CD14-positive monocyte (primary cell): ENCODE measurements around the gene NTRK1. TPM values are rescaled to one million over a fixed set of nuclear protein-coding genes. Genes with fewer than 3 reads are reported as not detected.

Experiments used
- DNase-seq, 3 donors: peaks; one replicate each; pipeline ENCODE4 v3.0.0-alpha.2; 2011 to 2022
- H2AFZ ChIP-seq: 2 replicates; pipeline ENCODE4 v1.6.0; 2012; ENCODE audit warnings: mild to moderate bottlenecking, low read depth, low read length, inconsistent platforms; ENCODE audit not compliant: insufficient read depth, poor library complexity, severe bottlenecking
- H3K27ac ChIP-seq, 2 donors: 1 replicate in 1 of 2; 2 replicates in 1 of 2; pipeline ENCODE4 v1.5.1; 2012 to 2013; ENCODE audit warnings: low read length in 2 of 2, control low read depth in 1 of 2, inconsistent platforms in 1 of 2, low read depth in 1 of 2, mild to moderate bottlenecking in 1 of 2
- H3K27me3 ChIP-seq, 2 donors: one replicate each; pipeline versions ENCODE4 v1.6.0 to v1.6.1; 2011 to 2013; ENCODE audit warnings: low read length in 2 of 2; ENCODE audit not compliant: control insufficient read depth in 2 of 2, insufficient read depth in 2 of 2
- H3K36me3 ChIP-seq, 2 donors: replicated peaks in 1 of 2; 1 replicate in 1 of 2; 2 replicates in 1 of 2; pipeline versions ENCODE4 v1.5.1 to v1.6.1; 2012 to 2013; ENCODE audit warnings: low read length in 2 of 2, control low read depth in 1 of 2, inconsistent platforms in 1 of 2, mild to moderate bottlenecking in 1 of 2; ENCODE audit not compliant: insufficient read depth in 2 of 2, control insufficient read depth in 1 of 2
- H3K4me1 ChIP-seq, 2 donors: 1 replicate in 1 of 2; 2 replicates in 1 of 2; pipeline versions ENCODE4 v1.5.1 to v1.6.1; 2012 to 2013; ENCODE audit warnings: low read length in 2 of 2, control low read depth in 1 of 2, inconsistent platforms in 1 of 2, mild to moderate bottlenecking in 1 of 2, moderate library complexity in 1 of 2; ENCODE audit not compliant: insufficient read depth in 2 of 2, control insufficient read depth in 1 of 2
- H3K4me2 ChIP-seq: replicated peaks from 2 replicates; pipeline ENCODE3; 2012; ENCODE audit warnings: low read length, moderate library complexity, mild to moderate bottlenecking; ENCODE audit not compliant: poor library complexity, severe bottlenecking; ENCODE audit errors: extremely low read depth
- H3K4me3 ChIP-seq, 3 experiments: fragments of 200-600 bp in 1 of 3; sonication (generic) in 1 of 3; replicated peaks in 1 of 3; 1 replicate in 2 of 3; 2 replicates in 1 of 3; pipeline ENCODE4 v1.5.1; 2011 to 2013; ENCODE audit warnings: low read length in 3 of 3, mild to moderate bottlenecking in 3 of 3, control low read depth in 2 of 3, low read depth in 2 of 3, inconsistent platforms in 1 of 3, moderate library complexity in 1 of 3
- H3K79me2 ChIP-seq: 2 replicates; pipeline ENCODE4 v1.6.0; 2012; ENCODE audit warnings: mild to moderate bottlenecking, control low read depth, inconsistent platforms, low read length, moderate library complexity; ENCODE audit not compliant: insufficient read depth
- H3K9ac ChIP-seq: 2 replicates; pipeline ENCODE4 v1.6.0; 2017; ENCODE audit warnings: low read length, mild to moderate bottlenecking; ENCODE audit not compliant: insufficient read depth, poor library complexity, severe bottlenecking
- H3K9me3 ChIP-seq, 2 donors: replicated peaks in 1 of 2; 1 replicate in 1 of 2; 2 replicates in 1 of 2; pipeline versions ENCODE4 v1.5.1 to v1.6.1; 2012 to 2013; ENCODE audit warnings: low read length in 2 of 2, control low read depth in 1 of 2; ENCODE audit not compliant: control insufficient read depth in 1 of 2, insufficient read depth in 1 of 2
- H4K20me1 ChIP-seq: 2 replicates; pipeline ENCODE4 v1.6.0; 2012; ENCODE audit warnings: mild to moderate bottlenecking, low read length, control low read depth, moderate library complexity; ENCODE audit not compliant: insufficient read depth
- H3K27ac Mint-ChIP-seq, 7 donors: one replicate each; pipeline ENCODE4 v1.8.0; 2020; ENCODE audit warnings: mild to moderate bottlenecking in 7 of 7, mixed read lengths in 7 of 7, moderate library complexity in 6 of 7, inconsistent platforms in 2 of 7
- H3K27me3 Mint-ChIP-seq, 3 donors: one replicate each; pipeline ENCODE4 v1.8.0; 2021 to 2022; ENCODE audit warnings: low read depth in 3 of 3, mild to moderate bottlenecking in 3 of 3, mixed read lengths in 3 of 3, moderate library complexity in 3 of 3, inconsistent platforms in 1 of 3
- H3K36me3 Mint-ChIP-seq, 2 donors: one replicate each; pipeline ENCODE4 v1.8.0; 2020; ENCODE audit warnings: mixed read lengths in 2 of 2, inconsistent platforms in 1 of 2, mild to moderate bottlenecking in 1 of 2
- H3K4me1 Mint-ChIP-seq: one replicate; pipeline ENCODE4 v1.8.0; 2020; ENCODE audit warnings: mild to moderate bottlenecking, mixed read lengths
- H3K4me3 Mint-ChIP-seq, 2 donors: one replicate each; pipeline ENCODE4 v1.8.0; 2020; ENCODE audit warnings: mild to moderate bottlenecking in 2 of 2, mixed read lengths in 2 of 2, moderate library complexity in 1 of 2
- H3K9me3 Mint-ChIP-seq, 7 donors: one replicate each; pipeline ENCODE4 v1.8.0; 2020 to 2022; ENCODE audit warnings: mixed read lengths in 7 of 7, mild to moderate bottlenecking in 6 of 7, moderate library complexity in 6 of 7, inconsistent platforms in 2 of 7
- WGBS: methylation state at CpG from one replicate; pipeline ENCODE4 v1.1.5; 2013; ENCODE audit warnings: missing lambda C conversion rate; ENCODE audit not compliant: insufficient coverage; 5-methylcytosine and 5-hydroxymethylcytosine counted together
- intact Hi-C, 2 donors: fragments of 100-400 bp; cut with micrococcal nuclease; formaldehyde crosslinking; loops; one replicate each; pipeline versions ENCODE4 v1.15.0 to v1.15.1; 2023
- polyA plus RNA-seq, 3 donors: library from polyadenylated mRNA; depleted of rRNA in 1 of 3; unstranded in 2 of 3; stranded (reverse) in 1 of 3; fragments of 300-500 nt in 2 of 3; fragments of >200 nt in 1 of 3; fragmentation: Illumina TruSeq in 2 of 3; gene quantifications; 1 replicate in 2 of 3; 2 replicates in 1 of 3; pipeline ENCODE4 v1.2.3, GENCODE V29; 2012 to 2021
- TF ChIP-seq, protein P1 (sequence below): fragments of 200-600 bp; IDR thresholded peaks from one replicate; pipeline ENCODE4 v1.8.0; 2022; ENCODE audit warnings: antibody characterized with exemption, mild to moderate bottlenecking

NTRK1 gene
- polyA plus RNA-seq, 3 donors: 0.03 TPM; not detected in 2

DNA sequence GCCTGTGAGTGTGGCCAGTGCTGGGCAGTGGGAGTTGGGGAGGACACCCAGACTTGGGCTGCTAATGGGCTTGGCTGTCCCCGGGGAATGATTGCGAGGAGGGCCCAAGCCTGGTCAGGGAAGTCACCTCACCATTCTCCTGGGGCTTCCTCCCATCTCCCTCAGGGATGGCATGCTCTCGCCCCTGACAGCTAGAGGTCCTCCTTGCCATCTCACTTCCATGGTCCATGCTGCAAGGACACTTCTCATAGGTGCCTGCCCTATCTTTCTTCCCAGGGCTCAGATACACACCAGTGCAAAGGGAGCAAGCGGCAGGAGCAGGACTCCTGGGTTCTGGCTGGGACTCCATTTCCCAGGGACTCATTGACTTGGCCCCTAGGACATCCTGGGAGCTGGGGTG is 4.1 kb downstream of the NTRK1 start:
- 88% methylated on average over 2 of the region's 4 CpGs for WGBS
- H3K27me3 Mint-ChIP-seq: peaks cover 48 to 69% (median 51%) of the 10 kb centered on the region in 3 donors
- TF ChIP-seq, protein P1, sequence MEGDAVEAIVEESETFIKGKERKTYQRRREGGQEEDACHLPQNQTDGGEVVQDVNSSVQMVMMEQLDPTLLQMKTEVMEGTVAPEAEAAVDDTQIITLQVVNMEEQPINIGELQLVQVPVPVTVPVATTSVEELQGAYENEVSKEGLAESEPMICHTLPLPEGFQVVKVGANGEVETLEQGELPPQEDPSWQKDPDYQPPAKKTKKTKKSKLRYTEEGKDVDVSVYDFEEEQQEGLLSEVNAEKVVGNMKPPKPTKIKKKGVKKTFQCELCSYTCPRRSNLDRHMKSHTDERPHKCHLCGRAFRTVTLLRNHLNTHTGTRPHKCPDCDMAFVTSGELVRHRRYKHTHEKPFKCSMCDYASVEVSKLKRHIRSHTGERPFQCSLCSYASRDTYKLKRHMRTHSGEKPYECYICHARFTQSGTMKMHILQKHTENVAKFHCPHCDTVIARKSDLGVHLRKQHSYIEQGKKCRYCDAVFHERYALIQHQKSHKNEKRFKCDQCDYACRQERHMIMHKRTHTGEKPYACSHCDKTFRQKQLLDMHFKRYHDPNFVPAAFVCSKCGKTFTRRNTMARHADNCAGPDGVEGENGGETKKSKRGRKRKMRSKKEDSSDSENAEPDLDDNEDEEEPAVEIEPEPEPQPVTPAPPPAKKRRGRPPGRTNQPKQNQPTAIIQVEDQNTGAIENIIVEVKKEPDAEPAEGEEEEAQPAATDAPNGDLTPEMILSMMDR: no peak
- H2AFZ ChIP-seq: no peak overlapping the region
- H3K27ac ChIP-seq: no peak overlapping the region
- intact Hi-C loops: no loop called here
- H3K4me3 Mint-ChIP-seq: no peak overlapping the region
- H3K27ac Mint-ChIP-seq: no peak overlapping the region
- peaks cover 21 to 33% of the 10 kb centered on the region in 2 donors for H3K27me3 ChIP-seq
- H3K79me2 ChIP-seq: no peaks in the 10 kb centered on the region
- peaks cover 0 to 6% (median 0%) of the 10 kb centered on the region in 7 donors for H3K9me3 Mint-ChIP-seq
- H3K4me2 ChIP-seq: no peak overlapping the region
- no peak overlapping the region for H3K9ac ChIP-seq
- peaks cover 0 to 2% of the 10 kb centered on the region in 2 donors for H3K9me3 ChIP-seq
- H4K20me1 ChIP-seq: no peaks in the 10 kb centered on the region
- H3K4me1 Mint-ChIP-seq: peaks cover 4% of the 10 kb centered on the region
- H3K4me1 ChIP-seq: peaks cover 3 to 7% of the 10 kb centered on the region in 2 donors
- no peak overlapping the region for H3K4me3 ChIP-seq
- no peak for DNase-seq
- no peaks in the 10 kb centered on the region for H3K36me3 ChIP-seq
- H3K36me3 Mint-ChIP-seq: peaks cover 0 to 3% of the 10 kb centered on the region in 2 donors

DNA sequence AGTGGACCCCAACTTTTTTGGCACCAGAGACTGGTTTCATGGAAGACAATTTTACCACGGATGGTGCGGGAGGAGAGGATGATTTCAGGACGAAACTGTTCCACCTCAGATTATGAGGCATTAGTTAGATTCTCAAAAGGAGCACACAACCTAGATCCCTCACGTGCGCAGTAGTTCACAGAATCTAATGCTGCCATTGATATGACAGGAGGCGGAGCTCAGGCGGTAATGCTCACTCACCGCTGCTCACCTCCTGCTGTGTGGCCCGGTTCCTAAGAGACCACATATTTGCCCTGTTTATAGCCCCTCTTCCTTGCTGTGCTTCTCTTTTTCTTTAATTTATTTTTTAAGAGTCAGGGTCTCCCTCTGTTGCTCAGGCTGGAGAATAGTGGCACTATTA is 4.6 kb downstream of the NTRK1 start:
- peaks cover 0 to 6% (median 0%) of the 10 kb centered on the region in 7 donors for H3K9me3 Mint-ChIP-seq
- H3K9ac ChIP-seq: no peak overlapping the region
- DNase-seq: no peak
- 86% methylated on average over 5 of the region's 9 CpGs for WGBS
- H3K27me3 Mint-ChIP-seq: peaks cover 46 to 65% (median 46%) of the 10 kb centered on the region in 3 donors
- H3K9me3 ChIP-seq: no peaks in the 10 kb centered on the region
- no peaks in the 10 kb centered on the region for H4K20me1 ChIP-seq
- H3K4me2 ChIP-seq: no peak overlapping the region
- no peak overlapping the region for H3K4me3 ChIP-seq
- TF ChIP-seq, protein P1: no peak
- no peak overlapping the region for H2AFZ ChIP-seq
- H3K4me1 ChIP-seq: peaks cover 0 to 3% of the 10 kb centered on the region in 2 donors
- H3K27ac Mint-ChIP-seq: no peak overlapping the region
- H3K4me3 Mint-ChIP-seq: no peak overlapping the region
- H3K79me2 ChIP-seq: no peaks in the 10 kb centered on the region
- intact Hi-C loops: no loop called here
- H3K36me3 Mint-ChIP-seq: peaks cover 0 to 3% of the 10 kb centered on the region in 2 donors
- H3K27me3 ChIP-seq: peaks cover 18 to 28% of the 10 kb centered on the region in 2 donors
- no peak overlapping the region for H3K27ac ChIP-seq
- H3K4me1 Mint-ChIP-seq: peaks cover 2% of the 10 kb centered on the region
- H3K36me3 ChIP-seq: no peaks in the 10 kb centered on the region
